GM23248 (cell line): Measurements from ENCODE around the gene SPAG9. TPM values are rescaled to one million over a fixed set of nuclear protein-coding genes. Genes with fewer than 3 reads are reported as not detected.

Experiments used
- DNase-seq: peaks from one replicate; pipeline ENCODE4 v3.0.0-alpha.2; 2015
- H2AFZ ChIP-seq: fragments of 200-600 bp; sonication (generic); 2 replicates; pipeline ENCODE4 v1.6.1; 2016; ENCODE audit warnings: antibody characterized with exemption
- H3F3A ChIP-seq: fragments of 200-600 bp; sonication (generic); 2 replicates; pipeline ENCODE4 v1.6.1; 2016; ENCODE audit warnings: mild to moderate bottlenecking, antibody characterized with exemption, mixed run types; ENCODE audit not compliant: insufficient read depth
- H3K27ac ChIP-seq: fragments of 200-600 bp; sonication (generic); 2 replicates; pipeline ENCODE4 v1.5.1; 2016; ENCODE audit warnings: mild to moderate bottlenecking
- H3K27me3 ChIP-seq: fragments of 200-600 bp; sonication (generic); replicated peaks from 2 replicates; pipeline ENCODE4 v1.6.1; 2016; ENCODE audit warnings: mild to moderate bottlenecking; ENCODE audit not compliant: insufficient read depth
- H3K36me3 ChIP-seq: fragments of 200-600 bp; sonication (generic); 2 replicates; pipeline ENCODE4 v1.6.1; 2016; ENCODE audit warnings: low read depth, mild to moderate bottlenecking
- H3K4me1 ChIP-seq: fragments of 200-600 bp; sonication (generic); 2 replicates; pipeline ENCODE4 v1.6.1; 2016; ENCODE audit warnings: mild to moderate bottlenecking; ENCODE audit not compliant: insufficient read depth
- H3K4me2 ChIP-seq: fragments of 200-600 bp; sonication (generic); one replicate; pipeline ENCODE4 v1.6.1; 2016; ENCODE audit warnings: mild to moderate bottlenecking; ENCODE audit not compliant: unreplicated experiment
- H3K4me3 ChIP-seq: fragments of 200-600 bp; sonication (generic); 2 replicates; pipeline ENCODE4 v1.5.1; 2016; ENCODE audit warnings: mild to moderate bottlenecking
- H3K79me2 ChIP-seq: fragments of 200-600 bp; sonication (generic); 2 replicates; pipeline ENCODE4 v1.6.1; 2016; ENCODE audit warnings: mild to moderate bottlenecking; ENCODE audit not compliant: insufficient read depth
- H3K9ac ChIP-seq: fragments of 200-600 bp; sonication (generic); 2 replicates; pipeline ENCODE4 v1.6.1; 2016; ENCODE audit warnings: mild to moderate bottlenecking
- H3K9me2 ChIP-seq: fragments of 200-600 bp; sonication (generic); 2 replicates; pipeline ENCODE4 v1.6.1; 2016; ENCODE audit warnings: mixed run types, mild to moderate bottlenecking, moderate library complexity; ENCODE audit not compliant: insufficient read depth
- H3K9me3 ChIP-seq: fragments of 200-600 bp; sonication (generic); one replicate; pipeline ENCODE4 v1.6.1; 2017; ENCODE audit warnings: low read depth
- H4K20me1 ChIP-seq: fragments of 200-600 bp; sonication (generic); 2 replicates; pipeline ENCODE4 v1.6.0; 2016; ENCODE audit not compliant: insufficient read depth
- EZH2 ChIP-seq: fragments of 200-600 bp; sonication (generic); IDR thresholded peaks from 2 replicates; pipeline ENCODE4 v1.6.1; 2018; ENCODE audit warnings: antibody characterized with exemption, mild to moderate bottlenecking; ENCODE audit not compliant: insufficient read depth, poor library complexity, severe bottlenecking
- EZH2phosphoT487 ChIP-seq: fragments of 200-600 bp; sonication (generic); IDR thresholded peaks from 2 replicates; pipeline ENCODE4 v1.6.1; 2018; ENCODE audit warnings: antibody characterized with exemption, moderate library complexity, mild to moderate bottlenecking, low read depth; ENCODE audit not compliant: insufficient read depth
- whole genome bisulfite sequencing, 2 experiments: methylation state at CpG; one replicate each; pipeline ENCODE4 v1.1.6; 2015 to 2017; ENCODE audit warnings: low lambda C conversion rate in 2 of 2, low coverage in 1 of 2; ENCODE audit errors: missing lambda C conversion rate in 2 of 2; 5-methylcytosine and 5-hydroxymethylcytosine counted together
- in situ Hi-C: fragments of 300-500 bp; cut with MboI; formaldehyde crosslinking; loops from 2 replicates; pipeline ENCODE4 v1.15.0; 2020
- polyA plus RNA-seq: library from polyadenylated mRNA; unstranded; fragments of >200 nt; fragmentation: Nextera tagmentation; extraction: Ambion mirVana; gene quantifications from 2 replicates; pipeline ENCODE4 v1.2.1, GENCODE V29; 2016
- total RNA-seq: library from RNA; depleted of rRNA; stranded (reverse); fragments of >200 nt; shearing (Covaris generic); gene quantifications from 2 replicates; pipeline ENCODE4 v1.2.3, GENCODE V29; 2014

The SPAG9 gene
- total and polyA plus RNA-seq, 2 experiments from 2014 or later, result 21.5 to 58.8 TPM

GRCh38 chr17:51017270-51017669 lies 103.4 kb downstream of the SPAG9 start:
- Histone ChIP-seq H4K20me1 (no peaks in the 10 kb centered on the region), H3K4me1 (peaks cover 16% of the 10 kb centered on the region), H3K4me3 (no peak overlapping the region), H3F3A (peaks cover 10% of the 10 kb centered on the region), H3K79me2 (peaks cover 3% of the 10 kb centered on the region; the same call in 1 of the 2 replicates), H3K9me3 (no peaks in the 10 kb centered on the region), H2AFZ (no peak overlapping the region), H3K27ac (no peak overlapping the region), H3K27me3 (no peaks in the 10 kb centered on the region), H3K36me3 (peaks cover 27% of the 10 kb centered on the region; the same call in 1 of the 2 replicates), H3K4me2 (no peak overlapping the region), H3K9me2 (no peaks in the 10 kb centered on the region), H3K9ac (no peak overlapping the region)
- 79 to 86% methylated on average over 2 of the region's 2 CpGs for WGBS, 2 experiments
- DNase-seq, result no peak
- in situ Hi-C loops, result no loop called here
- TF ChIP-seq EZH2phosphoT487 (no peak), EZH2 (no peak)

- Histone ChIP-seq H3K36me3 (peaks cover 27% of the 10 kb centered on the region; the same call in 1 of the 2 replicates), H3K79me2 (peaks cover 3% of the 10 kb centered on the region; the same call in 1 of the 2 replicates), H3K9me2 (no peaks in the 10 kb centered on the region), H3K27ac (peak overlapping the region; percentile 50; the same call in 1 of the 2 replicates), H3K4me3 (no peak overlapping the region), H3K4me1 (peaks cover 16% of the 10 kb centered on the region), H2AFZ (no peak overlapping the region), H3K9me3 (no peaks in the 10 kb centered on the region), H3K9ac (peak overlapping the region; percentile 8; the same call in 1 of the 2 replicates), H4K20me1 (no peaks in the 10 kb centered on the region), H3K4me2 (no peak overlapping the region), H3F3A (peaks cover 10% of the 10 kb centered on the region), H3K27me3 (no peaks in the 10 kb centered on the region)
- no peak for TF ChIP-seq EZH2
- no peak for TF ChIP-seq EZH2phosphoT487
- in situ Hi-C loops, result no loop called here
- DNase-seq, result no peak
- WGBS, 2 experiments, result 54 to 56% methylated on average over 1 of the region's 1 CpG
These were observed 104.6 kb downstream of the SPAG9 start for GRCh38 chr17:51016099-51016498.

GRCh38 chr17:51015145-51015558 lies 105.5 kb downstream of the SPAG9 start:
- H3K79me2 ChIP-seq, result peaks cover 3% of the 10 kb centered on the region; the same call in 1 of the 2 replicates
- H3F3A ChIP-seq, result peaks cover 10% of the 10 kb centered on the region
- no peaks in the 10 kb centered on the region for H3K9me2 ChIP-seq
- peak; percentile 38 for DNase-seq
- H4K20me1 ChIP-seq, result no peaks in the 10 kb centered on the region
- no peaks in the 10 kb centered on the region for H3K27me3 ChIP-seq
- no peak overlapping the region for H3K4me2 ChIP-seq
- no peak overlapping the region for H3K4me3 ChIP-seq
- TF ChIP-seq EZH2phosphoT487 (no peak), EZH2 (no peak)
- 16 to 17% methylated on average over 1 of the region's 1 CpG for WGBS, 2 experiments
- peak overlapping the region; percentile 46 for H3K9ac ChIP-seq
- no peaks in the 10 kb centered on the region for H3K9me3 ChIP-seq
- in situ Hi-C loops, result no loop called here
- H3K36me3 ChIP-seq, result peaks cover 26% of the 10 kb centered on the region; the same call in 1 of the 2 replicates
- peak overlapping the region; percentile 50 for H3K27ac ChIP-seq
- H2AFZ ChIP-seq, result no peak overlapping the region
- H3K4me1 ChIP-seq, result peaks cover 16% of the 10 kb centered on the region

- Histone ChIP-seq H3K9me2 (no peaks in the 10 kb centered on the region), H2AFZ (no peak overlapping the region), H3K79me2 (peaks cover 3% of the 10 kb centered on the region; the same call in 1 of the 2 replicates), H3K4me1 (peaks cover 16% of the 10 kb centered on the region), H3K27ac (0 out of 2 replicates have a peak overlapping the region, but pooled peaks have one; percentile 50), H3K27me3 (no peaks in the 10 kb centered on the region), H3F3A (peaks cover 10% of the 10 kb centered on the region), H3K9me3 (no peaks in the 10 kb centered on the region), H3K4me2 (no peak overlapping the region), H3K4me3 (no peak overlapping the region), H4K20me1 (no peaks in the 10 kb centered on the region), H3K36me3 (peaks cover 21% of the 10 kb centered on the region; the same call in 1 of the 2 replicates), H3K9ac (no peak overlapping the region)
- in situ Hi-C loops, result no loop called here
- DNase-seq, result no peak
- WGBS, 2 experiments, result 99% methylated on average over 3 of the region's 3 CpGs
- TF ChIP-seq EZH2, result no peak
- no peak for TF ChIP-seq EZH2phosphoT487
These were observed 106.5 kb downstream of the SPAG9 start for GRCh38 chr17:51014129-51014528.
